Right kidney (tissue), 1 donor: Measurements from ENCODE around the gene KSR2.
"Not testable (repeated sequence)": the region's sequence is repeated elsewhere in the genome, so short reads cannot be mapped to it uniquely, and the experiment has no call there.

Experiments used
- DNase-seq: peaks from one replicate; pipeline ENCODE4 v3.0.0-alpha.2; 2016

Gene KSR2

DNA sequence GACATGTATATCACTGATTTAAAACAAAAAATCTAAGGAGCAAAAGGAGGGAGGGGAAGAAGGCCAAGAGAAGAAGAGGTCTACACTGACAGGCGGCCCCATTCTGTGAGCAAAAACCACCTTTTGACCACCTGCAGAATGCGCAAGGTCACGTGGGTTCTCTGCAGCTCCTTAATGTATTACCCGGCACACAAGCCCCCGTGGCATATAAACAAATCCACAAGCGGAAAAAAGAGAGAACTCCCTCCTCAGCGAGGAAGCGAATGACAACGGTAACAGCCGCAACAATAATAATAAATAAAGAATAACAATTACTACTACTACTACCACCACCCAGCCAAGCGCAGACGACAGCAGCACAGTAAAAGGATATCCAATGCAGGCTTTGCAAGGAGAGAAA is 1.3 kb downstream of the KSR2 start:
- DNase-seq = no peak

DNA sequence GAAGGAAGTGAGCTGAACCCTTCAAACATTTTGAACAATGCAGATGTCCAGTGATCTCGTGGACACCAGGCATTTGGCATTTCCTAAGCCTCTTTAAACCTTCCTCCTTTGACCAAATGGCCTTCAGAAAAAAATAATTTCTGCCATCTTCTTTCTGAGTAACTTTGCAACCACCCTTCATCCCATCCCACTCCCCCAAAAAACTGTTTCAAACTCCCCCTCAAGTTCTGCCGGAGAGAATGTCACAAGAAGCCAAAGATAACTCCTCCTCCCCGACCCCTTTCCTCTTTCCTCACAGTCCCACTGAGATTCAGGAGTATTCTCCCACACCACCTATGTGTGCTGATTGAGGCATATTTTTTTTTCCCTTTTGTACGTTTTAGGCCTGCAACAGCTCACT is 1.7 kb downstream of the KSR2 start:
- DNase-seq = no peak

DNA sequence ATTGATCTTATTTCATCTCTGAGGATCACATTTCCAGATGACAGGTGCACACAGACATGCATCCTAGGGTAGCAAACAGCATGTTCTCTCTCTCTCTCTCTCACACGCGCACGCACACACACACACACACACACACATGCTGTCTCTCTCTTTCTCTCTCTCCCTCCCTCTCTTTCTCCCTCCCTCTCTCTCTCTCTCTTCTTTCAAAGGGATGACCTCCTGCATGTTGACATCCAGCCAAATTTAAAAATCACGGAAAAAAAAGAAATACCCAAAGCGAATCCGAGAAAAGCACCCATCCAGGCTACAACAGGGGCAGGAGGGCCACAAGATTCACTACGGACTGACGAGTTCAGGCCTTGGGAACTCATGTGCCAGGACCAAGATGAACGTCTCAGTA is 2.3 kb downstream of the KSR2 start:
- no peak for DNase-seq

DNA sequence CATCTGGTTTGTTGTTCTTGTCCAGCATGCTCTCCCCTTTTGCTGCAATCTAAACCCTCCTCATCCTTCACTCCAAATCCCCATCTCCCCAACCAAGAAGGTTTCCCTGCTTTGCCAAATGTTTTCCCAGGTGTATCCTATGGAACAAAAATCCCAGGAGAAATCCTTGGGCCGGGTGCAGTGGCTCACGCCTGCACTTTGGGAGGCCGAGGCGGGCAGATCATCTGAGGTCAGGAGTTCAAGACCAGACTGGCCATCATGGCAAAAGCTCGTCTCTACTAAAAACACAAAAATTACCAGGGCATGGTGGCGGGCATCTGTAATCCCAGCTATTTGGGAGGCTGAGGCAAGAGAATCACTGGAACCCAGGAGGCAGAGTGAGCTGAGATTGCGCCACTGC is 5.0 kb downstream of the KSR2 start:
- no peak for DNase-seq

- DNase-seq = no peak
Measured at GRCh38 chr12:117936722-117937484, 31.9 kb downstream of the KSR2 start.

DNA sequence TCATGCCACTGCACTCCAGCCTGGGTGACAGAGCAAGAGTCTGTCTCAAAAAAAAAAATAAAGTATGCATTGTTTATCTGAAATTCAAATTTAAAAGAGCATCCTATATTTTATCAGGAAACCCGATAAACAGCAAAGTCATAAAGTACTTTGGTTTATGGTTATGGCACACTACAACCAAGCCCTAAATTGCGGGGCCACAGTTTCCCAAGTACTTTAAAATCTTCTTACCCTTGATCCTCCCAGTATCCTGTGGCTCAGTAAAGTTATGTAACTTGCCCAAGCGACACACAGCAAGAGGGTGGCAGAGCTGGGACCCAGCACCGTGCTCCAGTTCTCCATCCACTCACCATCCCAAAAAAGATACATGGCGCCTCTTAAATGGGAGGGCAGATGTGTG is 35.2 kb downstream of the KSR2 start:
- DNase-seq = no peak

- DNase-seq = no peak
Measured at GRCh38 chr12:117926391-117926899, 42.3 kb downstream of the KSR2 start.

- no peak for DNase-seq
Measured at GRCh38 chr12:117921929-117922777, 46.6 kb downstream of the KSR2 start.

GRCh38 chr12:117919479-117919878 is 49.3 kb downstream of the KSR2 start:
- no peak for DNase-seq

GRCh38 chr12:117914686-117915085 is 54.1 kb downstream of the KSR2 start:
- no peak for DNase-seq

GRCh38 chr12:117912756-117913155 is 56.0 kb downstream of the KSR2 start:
- no peak for DNase-seq

DNA sequence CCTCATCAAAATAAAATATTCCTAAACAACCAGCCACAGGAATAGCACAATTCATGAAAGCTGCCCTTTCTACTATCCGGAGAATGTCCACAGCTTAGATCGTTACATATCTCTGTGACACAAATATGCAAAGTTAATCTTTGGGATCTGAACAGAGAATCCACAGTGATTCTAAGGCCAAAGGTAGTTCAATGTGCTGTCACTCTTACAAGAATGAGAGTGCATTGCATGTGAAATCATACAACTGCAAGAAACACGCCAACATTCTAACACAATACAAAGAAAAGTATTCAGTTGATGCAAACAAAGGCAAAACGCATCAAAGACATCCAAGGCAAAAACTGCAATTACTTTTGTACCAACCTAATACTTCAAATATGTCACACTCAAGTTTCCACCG is 60.4 kb downstream of the KSR2 start:
- no peak for DNase-seq

- DNase-seq = no peak
Measured at GRCh38 chr12:117907108-117907689, 61.6 kb downstream of the KSR2 start.

GRCh38 chr12:117904051-117904450 is 64.7 kb downstream of the KSR2 start:
- no peak for DNase-seq

DNA sequence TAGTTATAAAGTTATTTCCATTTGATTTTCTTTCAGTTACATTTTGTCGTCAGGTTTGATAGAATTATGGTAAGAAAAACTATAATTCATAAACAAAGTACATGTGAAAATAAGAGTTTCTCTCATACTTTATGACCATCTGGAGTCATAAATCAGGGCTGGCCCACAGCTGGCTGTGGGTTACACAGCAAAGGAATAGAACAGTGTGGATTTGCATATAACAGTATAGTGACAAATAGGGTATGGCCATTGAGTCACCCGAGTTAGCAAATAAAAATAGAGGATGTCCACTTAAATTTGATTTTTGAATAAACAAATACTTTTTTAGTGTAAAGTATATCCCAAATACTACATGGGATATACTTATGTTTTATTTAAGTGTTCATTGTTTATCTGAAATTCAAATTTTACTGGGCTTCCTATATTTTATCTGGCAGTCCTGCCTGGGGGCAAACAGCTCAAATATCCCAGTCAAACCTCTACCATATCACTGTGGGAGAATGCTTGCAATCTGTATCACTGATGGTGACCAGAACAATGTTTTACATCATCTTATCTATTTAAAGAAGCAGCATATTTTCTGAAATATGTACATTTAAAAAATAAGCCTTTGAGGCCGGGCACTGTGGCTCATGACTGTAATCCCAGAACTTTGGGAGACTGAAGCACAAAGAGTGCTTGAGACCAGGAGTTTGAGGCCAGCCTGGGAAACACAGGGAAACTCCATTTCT is 65.5 kb downstream of the KSR2 start:
- no peak for DNase-seq

GRCh38 chr12:117901631-117902030 is 67.2 kb downstream of the KSR2 start:
- DNase-seq = no peak

- no peak for DNase-seq
Measured at GRCh38 chr12:117900561-117900960, 68.2 kb downstream of the KSR2 start.

GRCh38 chr12:117897372-117898161 is 71.2 kb downstream of the KSR2 start:
- DNase-seq = no peak

GRCh38 chr12:117896009-117896408 is 72.8 kb downstream of the KSR2 start:
- DNase-seq = no peak

- DNase-seq = no peak
Measured at GRCh38 chr12:117892441-117892840, 76.3 kb downstream of the KSR2 start.

DNA sequence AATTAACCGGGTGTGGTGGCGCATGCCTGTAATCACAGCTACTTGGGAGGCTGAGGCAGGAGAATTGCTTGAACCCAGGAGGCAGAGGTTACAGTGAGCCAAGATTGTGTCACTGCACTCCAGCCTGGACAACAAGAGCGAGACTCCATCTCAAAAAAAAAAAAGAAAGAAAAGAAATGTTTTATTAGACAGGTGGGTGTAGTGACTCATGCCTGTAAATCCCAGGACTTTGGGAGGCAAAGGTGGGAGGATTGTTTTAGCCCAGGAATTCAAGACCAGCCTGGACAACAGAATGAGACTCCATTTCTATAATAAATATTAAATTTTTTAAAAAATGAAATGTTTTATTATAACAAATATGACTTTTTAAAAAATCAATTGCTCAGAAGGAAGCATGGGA is 77.5 kb downstream of the KSR2 start:
- DNase-seq = not testable (repeated sequence)

- DNase-seq = no peak
Measured at GRCh38 chr12:117890644-117891043, 78.1 kb downstream of the KSR2 start.
